HL-60 (cell line): ENCODE measurements around the gene HAO2.

Source experiments
- CTCF ChIP-seq: IDR thresholded peaks from one replicate; pipeline ENCODE4 v1.5.1; 2011; ENCODE audit warnings: low read length, control low read depth, inconsistent platforms; ENCODE audit not compliant: insufficient read depth
- GABPA ChIP-seq: IDR thresholded peaks from 2 replicates; pipeline ENCODE4 v1.6.1; 2012; ENCODE audit warnings: low read depth
- POLR2AphosphoS5 ChIP-seq: IDR thresholded peaks from 2 replicates; pipeline ENCODE4 v1.6.1; 2012; ENCODE audit warnings: low read depth
- REST ChIP-seq: IDR thresholded peaks from 2 replicates; pipeline ENCODE4 v1.6.1; 2012; ENCODE audit warnings: low read depth; ENCODE audit not compliant: insufficient replicate concordance
- SPI1 ChIP-seq: IDR thresholded peaks from 2 replicates; pipeline ENCODE4 v1.6.1; 2012; ENCODE audit warnings: low read depth, mild to moderate bottlenecking, borderline replicate concordance

- no peak for TF ChIP-seq POLR2AphosphoS5
- TF ChIP-seq CTCF: no peak
- no peak for TF ChIP-seq GABPA
- no peak for TF ChIP-seq SPI1
- no peak for TF ChIP-seq REST
Measured at GRCh38 chr1:119410961-119411360, 42.4 kb downstream of the HAO2 start.
